Activated T-cell treated with anti-CD3 and anti-CD28 coated beads for 48 hours (primary cell): ENCODE measurements around the gene RABGGTA.

ENCODE experiments used
- DNase-seq: peaks from one replicate; pipeline ENCODE4 v3.0.0-alpha.2; 2020; ENCODE audit warnings: low read depth

Gene RABGGTA

DNA sequence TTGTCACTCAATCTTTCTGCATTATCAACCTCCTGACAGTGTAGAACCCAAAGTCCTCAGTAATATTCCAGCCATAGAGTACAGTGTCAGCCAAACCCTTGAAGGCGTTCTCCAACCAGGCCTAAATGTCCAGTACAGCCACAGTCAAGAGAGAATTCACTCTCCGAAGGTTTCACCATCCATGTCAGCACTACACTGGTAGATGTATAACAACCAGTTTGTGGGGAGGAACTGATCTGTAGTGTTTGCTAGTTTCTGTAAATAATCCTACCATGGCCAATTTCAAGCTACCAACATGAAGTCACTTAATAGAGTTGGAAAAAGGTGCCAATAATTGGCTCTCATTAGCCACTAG, 55.1 kb downstream of the RABGGTA start:
- no peak for DNase-seq
